CD4-positive, alpha-beta T cell treated with Interleukin-12 subunit alpha and Interleukin-12 subunit beta, for 1 hour (primary cell): ENCODE measurements around the gene NR3C2.

ENCODE experiments used
- DNase-seq: peaks from one replicate; pipeline ENCODE4 v3.0.0-alpha.2; 2020

NR3C2 gene

GRCh38 chr4:148255344-148255720, 186.9 kb downstream of the NR3C2 start:
- no peak for DNase-seq

DNA sequence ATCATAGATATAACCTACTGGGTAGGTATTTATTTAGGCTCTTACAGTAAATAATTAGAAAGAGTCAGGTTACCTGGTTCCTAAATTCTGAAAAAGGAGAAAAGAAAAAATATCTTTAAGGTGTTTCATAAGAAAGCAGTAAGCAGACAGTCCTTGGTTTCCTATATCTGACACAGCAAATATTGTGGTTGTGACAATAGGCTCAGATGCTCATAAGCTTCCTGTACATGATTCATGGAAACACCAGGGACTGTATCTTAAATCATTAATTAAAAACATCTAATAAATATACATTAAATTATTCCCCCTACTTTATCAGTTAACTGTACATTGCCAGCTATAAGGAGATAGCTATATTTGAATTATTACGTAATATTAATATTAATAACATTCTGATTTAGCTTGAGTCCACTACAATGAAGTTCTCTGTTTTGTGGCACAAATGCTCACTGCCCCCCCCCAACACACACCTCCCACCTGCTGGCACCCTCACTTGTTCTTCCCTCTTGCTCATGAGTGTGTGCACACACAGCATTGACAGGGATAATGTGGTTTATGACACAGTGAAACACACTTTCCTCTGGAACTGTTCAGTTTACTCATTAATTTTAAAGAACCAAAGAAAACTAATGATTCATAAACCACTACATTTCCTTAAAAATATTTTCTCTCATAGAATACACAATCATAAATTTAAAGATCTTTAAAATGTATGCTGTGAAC, 187.4 kb downstream of the NR3C2 start:
- no peak for DNase-seq

- DNase-seq: no peak
These were observed 188.4 kb downstream of the NR3C2 start for GRCh38 chr4:148253768-148254167.

- no peak for DNase-seq
These were observed 193.4 kb downstream of the NR3C2 start for GRCh38 chr4:148248824-148249223.

- no peak for DNase-seq
These were observed 197.2 kb downstream of the NR3C2 start for GRCh38 chr4:148245015-148245414.

- no peak for DNase-seq
These were observed 198.4 kb downstream of the NR3C2 start for GRCh38 chr4:148243837-148244236.

GRCh38 chr4:148240241-148240640, 202.0 kb downstream of the NR3C2 start:
- DNase-seq: no peak

DNA sequence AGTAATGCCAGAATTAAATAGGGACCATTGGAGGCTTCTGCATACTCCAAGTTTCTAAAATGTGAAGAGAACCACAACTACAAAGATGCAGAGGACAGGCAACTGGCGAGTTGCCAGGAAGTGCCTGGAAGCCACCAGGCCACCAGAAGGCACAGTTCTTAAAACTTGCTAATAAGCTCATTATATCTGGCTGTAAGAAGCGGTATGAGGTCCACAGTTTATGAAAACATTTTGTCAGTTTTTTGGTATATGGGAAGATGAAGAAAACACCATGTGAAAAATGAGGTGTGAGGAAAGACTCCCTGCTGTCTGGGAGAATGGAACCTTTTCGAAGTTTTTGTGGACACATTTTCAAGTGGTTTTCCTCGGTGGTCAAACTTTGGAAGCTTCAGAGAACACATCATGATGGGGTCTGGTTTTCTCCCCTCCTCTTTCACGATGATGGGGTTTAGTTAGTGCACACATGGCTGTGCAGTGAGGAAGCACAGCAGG, 202.7 kb downstream of the NR3C2 start:
- DNase-seq: no peak

DNA sequence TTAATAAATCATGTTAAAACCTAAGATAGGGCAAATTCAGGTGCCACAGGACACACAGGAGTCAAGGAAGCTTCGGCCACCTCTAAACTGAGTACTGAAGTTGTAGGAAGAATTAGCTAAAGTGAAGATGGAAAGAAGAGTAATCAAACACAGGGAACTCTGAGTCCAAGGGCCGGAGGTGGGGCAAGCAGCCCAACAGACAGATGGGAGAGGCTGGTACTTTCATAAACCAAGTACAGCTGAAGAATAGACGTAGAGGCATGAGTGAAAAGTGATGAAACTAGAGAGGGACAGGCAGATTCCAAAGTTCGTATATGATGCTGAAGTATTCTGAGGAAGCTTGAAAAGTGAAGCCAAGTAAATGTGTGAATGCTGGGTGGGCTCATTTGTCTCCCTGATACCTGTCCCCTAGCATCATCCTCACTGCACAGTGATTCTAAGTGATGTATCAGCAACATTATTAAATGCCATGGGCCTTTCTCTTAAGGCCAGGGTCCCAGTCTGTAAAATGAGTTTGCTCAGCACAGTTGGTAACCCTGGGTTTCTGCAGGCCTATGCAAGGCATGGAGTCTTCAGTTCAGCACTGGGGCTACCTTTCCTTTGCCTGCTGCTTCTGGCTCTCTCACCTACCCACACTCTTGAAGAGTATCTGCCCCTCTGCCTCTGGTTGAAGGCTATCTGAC, 203.3 kb downstream of the NR3C2 start:
- no peak for DNase-seq

DNA sequence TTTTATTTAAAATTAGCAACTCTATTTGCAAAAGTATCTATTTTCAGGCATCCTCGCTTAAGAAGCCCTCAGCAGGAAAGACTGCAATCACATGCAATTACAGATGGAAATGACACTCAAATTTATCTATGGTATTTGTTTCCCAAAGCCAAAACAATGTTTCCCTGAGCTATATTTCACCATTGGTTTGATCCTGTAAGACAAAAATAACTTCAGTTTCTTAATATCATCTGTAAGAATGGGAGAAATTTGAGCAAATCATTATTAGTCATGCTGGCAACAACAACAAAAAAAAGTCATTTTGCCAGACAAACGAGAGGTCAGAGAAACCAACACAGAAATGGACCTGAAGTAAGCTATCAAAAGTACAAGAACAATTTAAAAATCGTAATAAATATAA, 204.1 kb downstream of the NR3C2 start:
- DNase-seq: no peak

DNA sequence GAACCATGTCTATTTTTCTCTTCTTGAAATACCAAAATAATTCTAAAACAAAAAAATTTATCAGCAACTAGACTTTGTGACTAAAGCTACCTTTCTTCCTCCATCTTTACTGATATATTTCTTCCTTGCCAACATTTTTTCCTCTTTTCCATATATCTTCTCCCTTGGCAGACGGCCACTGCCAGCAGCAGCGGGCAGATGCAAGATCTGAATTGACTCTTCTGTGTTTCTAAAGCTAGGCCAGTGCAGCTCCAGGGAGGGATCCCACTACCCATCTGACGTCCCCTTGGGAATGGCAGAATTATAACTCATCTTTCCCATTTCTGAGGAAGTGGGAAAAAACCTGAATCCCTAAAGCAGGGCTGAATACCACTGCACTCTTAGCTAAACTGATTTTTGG, 206.4 kb downstream of the NR3C2 start:
- no peak for DNase-seq

- no peak for DNase-seq
These were observed 212.4 kb downstream of the NR3C2 start for GRCh38 chr4:148229798-148230197.

DNA sequence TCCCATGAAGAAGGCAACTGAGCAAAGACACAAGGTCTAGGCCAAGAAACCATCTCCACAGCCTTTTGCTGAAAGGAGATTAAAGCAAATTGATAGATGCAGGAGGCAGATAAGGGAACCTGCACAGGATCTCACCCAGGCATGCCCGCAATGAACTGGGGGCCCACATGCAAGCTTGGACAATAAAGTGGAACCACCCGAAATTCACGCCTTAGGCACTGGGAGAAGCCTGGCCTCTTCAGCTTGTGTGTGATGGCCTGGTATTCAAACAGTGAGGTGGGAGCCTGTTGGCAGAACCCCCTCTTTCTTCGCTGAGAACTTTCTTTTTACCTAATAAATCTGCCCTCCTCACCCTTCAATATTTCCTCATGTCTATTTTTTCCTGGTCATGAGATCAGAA, 213.2 kb downstream of the NR3C2 start:
- DNase-seq: no peak

- DNase-seq: no peak
These were observed 215.1 kb downstream of the NR3C2 start for GRCh38 chr4:148227147-148227546.

- DNase-seq: no peak
These were observed 215.9 kb downstream of the NR3C2 start for GRCh38 chr4:148226341-148226740.

- DNase-seq: no peak
These were observed 216.6 kb downstream of the NR3C2 start for GRCh38 chr4:148225639-148226038.

GRCh38 chr4:148224476-148224875, 217.7 kb downstream of the NR3C2 start:
- no peak for DNase-seq

DNA sequence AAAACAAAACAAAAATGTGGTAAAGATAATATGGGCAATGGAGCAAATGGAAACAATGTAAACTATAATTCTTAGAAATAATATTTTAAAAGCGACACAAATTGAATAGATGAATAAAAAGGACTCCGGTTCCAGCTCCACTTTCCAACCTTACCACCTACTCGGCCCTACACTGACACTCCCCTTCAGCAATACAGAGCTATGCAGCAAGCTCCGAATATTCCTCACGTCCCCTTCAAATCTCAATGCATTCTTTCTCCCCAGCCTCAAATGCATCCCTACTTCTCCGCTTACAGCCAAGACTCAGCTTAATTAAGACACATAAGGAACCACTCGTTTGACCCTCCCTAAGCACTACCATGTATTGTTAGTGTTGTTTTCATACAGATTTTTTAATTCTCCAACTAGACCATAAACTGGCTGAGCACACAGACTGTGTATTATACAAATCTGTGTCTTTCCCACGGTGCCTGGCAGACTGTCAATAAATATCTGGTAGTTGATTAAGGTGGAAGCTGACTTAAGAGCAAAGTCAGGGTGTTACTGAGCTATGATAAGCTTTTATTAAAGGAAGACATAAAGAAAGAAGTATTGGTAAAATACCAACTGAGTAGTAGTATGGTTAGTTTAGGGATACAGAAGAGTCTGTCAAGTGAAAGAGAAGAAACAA, 219.1 kb downstream of the NR3C2 start:
- DNase-seq: no peak

DNA sequence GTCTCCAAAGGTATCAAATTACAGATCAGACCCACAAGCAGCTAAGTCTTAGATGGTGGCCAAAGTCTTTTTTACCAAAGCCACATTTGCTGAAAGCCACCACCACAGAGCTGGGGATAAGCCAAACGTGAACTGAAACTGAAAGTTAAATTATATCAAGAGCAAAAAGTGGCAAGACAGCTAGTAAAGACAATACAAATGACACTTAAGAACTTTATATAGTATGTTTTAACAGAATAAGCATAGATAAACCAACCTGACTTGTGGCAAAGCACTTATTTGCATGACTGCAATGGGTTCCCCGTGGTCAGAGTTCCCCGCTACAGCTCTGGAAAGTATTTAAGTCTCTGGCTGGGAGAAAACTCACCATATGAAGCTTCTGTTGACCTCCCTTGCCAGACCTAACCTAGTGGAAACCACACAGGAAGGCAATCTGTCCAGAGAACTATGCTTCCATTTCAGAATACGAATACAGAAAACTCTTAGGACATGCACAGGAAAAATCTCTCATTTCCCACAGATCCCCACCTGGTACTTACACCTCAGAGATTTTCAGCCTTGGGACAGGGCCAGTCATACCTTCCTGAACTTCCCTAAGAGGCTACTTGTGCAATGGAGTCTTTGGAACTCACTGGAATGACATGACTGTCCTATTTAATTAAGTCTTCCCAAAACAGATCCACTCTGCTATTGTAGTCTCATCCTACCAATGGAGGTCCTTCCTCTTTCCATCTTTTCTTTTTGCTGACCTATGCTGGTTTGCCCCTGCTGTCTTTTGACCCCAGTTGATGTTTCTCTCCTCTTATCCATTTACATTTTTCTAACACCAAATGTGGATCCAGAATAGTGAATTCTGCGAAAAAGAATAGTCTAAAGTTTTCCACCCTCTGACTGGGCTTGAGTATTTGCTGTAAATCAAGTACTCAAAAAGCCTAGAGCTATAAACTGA, 225.1 kb downstream of the NR3C2 start:
- DNase-seq: peak; percentile 48

DNA sequence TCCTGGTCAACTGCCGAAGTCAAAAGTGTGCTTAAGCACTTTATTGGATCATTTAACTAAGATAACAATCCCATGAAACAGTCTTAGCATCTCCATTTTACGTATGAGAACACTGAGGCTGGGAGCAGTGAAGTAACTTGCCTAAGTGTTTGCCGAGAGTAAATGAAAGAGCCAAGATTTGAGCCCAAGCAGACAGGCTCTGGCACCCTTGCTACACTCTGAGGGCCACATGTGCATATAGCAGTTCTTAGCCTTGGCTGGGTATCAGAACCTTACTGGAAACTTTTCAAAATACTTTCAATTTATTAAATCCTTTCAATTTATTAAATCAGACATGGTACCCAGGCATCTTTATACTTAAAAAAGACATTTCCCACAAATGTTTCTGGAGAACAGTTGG, 225.9 kb downstream of the NR3C2 start:
- no peak for DNase-seq

- DNase-seq: no peak
These were observed 227.0 kb downstream of the NR3C2 start for GRCh38 chr4:148215202-148215601.

GRCh38 chr4:148214529-148215166, 227.6 kb downstream of the NR3C2 start:
- DNase-seq: no peak
